Osteocyte (in vitro differentiated cells): Measurements from ENCODE around the gene FYB1. TPM values are rescaled to one million over a fixed set of nuclear protein-coding genes. Genes with fewer than 3 reads are reported as not detected.
"Not testable (repeated sequence)": the region's sequence is repeated elsewhere in the genome, so short reads cannot be mapped to it uniquely, and the experiment has no call there.

Source experiments
- DNase-seq: peaks from one replicate; pipeline ENCODE4 v3.0.0; 2021; ENCODE audit warnings: mixed read lengths; ENCODE audit not compliant: unreplicated experiment; ENCODE audit errors: extremely low spot score
- H3K27ac Mint-ChIP-seq: one replicate; pipeline ENCODE4 v1.8.0; 2021; ENCODE audit warnings: mild to moderate bottlenecking, mixed read lengths; ENCODE audit not compliant: unreplicated experiment
- H3K27me3 Mint-ChIP-seq: one replicate; pipeline ENCODE4 v1.8.0; 2021; ENCODE audit warnings: mixed read lengths; ENCODE audit not compliant: unreplicated experiment
- H3K36me3 Mint-ChIP-seq: one replicate; pipeline ENCODE4 v1.8.0; 2021; ENCODE audit warnings: mixed read lengths; ENCODE audit not compliant: unreplicated experiment
- H3K4me1 Mint-ChIP-seq: one replicate; pipeline ENCODE4 v1.8.0; 2021; ENCODE audit warnings: mixed read lengths; ENCODE audit not compliant: unreplicated experiment
- H3K4me3 Mint-ChIP-seq: one replicate; pipeline ENCODE4 v1.8.0; 2021; ENCODE audit warnings: mild to moderate bottlenecking, moderate library complexity, mixed read lengths; ENCODE audit not compliant: unreplicated experiment
- H3K9me3 Mint-ChIP-seq: one replicate; pipeline ENCODE4 v1.8.0; 2021; ENCODE audit warnings: mixed read lengths; ENCODE audit not compliant: unreplicated experiment
- total RNA-seq: library from RNA; stranded (reverse); gene quantifications from 2 replicates; pipeline ENCODE4 v1.2.1, GENCODE V29; 2021
- TF ChIP-seq, protein P1 (sequence below): fragments of 200-600 bp; sonication (generic); IDR thresholded peaks from 2 replicates; pipeline ENCODE4 v1.5.0; 2021; ENCODE audit warnings: antibody characterized with exemption, mild to moderate bottlenecking, moderate library complexity

Gene FYB1
- total RNA-seq, 1 donor from 2014 or later = not detected

DNA sequence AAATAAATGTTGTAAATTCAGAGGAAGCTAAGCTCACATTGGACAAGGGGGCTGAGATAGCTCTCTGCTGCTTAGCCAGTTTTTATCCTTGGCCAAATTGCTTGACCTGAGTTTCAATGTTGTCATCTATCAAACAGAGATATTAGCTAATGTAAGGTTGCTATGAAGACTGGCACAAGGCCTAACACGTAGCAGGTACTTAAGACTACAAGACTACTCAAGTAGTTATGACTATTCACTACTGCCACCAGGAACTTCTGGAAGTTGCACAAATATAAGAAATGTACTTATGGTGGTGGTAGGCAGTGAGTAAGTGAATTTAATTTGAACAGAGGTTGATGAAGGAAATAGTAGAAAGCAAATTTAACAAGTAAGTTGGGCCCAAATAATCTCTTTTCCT lies 17.4 kb upstream of the FYB1 start:
- Mint-ChIP-seq H3K4me3 (no peak overlapping the region), H3K27ac (no peak overlapping the region), H3K36me3 (no peaks in the 10 kb centered on the region), H3K27me3 (peaks cover 52% of the 10 kb centered on the region), H3K4me1 (no peaks in the 10 kb centered on the region), H3K9me3 (peaks cover 15% of the 10 kb centered on the region)
- TF ChIP-seq, protein P1, sequence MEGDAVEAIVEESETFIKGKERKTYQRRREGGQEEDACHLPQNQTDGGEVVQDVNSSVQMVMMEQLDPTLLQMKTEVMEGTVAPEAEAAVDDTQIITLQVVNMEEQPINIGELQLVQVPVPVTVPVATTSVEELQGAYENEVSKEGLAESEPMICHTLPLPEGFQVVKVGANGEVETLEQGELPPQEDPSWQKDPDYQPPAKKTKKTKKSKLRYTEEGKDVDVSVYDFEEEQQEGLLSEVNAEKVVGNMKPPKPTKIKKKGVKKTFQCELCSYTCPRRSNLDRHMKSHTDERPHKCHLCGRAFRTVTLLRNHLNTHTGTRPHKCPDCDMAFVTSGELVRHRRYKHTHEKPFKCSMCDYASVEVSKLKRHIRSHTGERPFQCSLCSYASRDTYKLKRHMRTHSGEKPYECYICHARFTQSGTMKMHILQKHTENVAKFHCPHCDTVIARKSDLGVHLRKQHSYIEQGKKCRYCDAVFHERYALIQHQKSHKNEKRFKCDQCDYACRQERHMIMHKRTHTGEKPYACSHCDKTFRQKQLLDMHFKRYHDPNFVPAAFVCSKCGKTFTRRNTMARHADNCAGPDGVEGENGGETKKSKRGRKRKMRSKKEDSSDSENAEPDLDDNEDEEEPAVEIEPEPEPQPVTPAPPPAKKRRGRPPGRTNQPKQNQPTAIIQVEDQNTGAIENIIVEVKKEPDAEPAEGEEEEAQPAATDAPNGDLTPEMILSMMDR = no peak
- no peak for DNase-seq

DNA sequence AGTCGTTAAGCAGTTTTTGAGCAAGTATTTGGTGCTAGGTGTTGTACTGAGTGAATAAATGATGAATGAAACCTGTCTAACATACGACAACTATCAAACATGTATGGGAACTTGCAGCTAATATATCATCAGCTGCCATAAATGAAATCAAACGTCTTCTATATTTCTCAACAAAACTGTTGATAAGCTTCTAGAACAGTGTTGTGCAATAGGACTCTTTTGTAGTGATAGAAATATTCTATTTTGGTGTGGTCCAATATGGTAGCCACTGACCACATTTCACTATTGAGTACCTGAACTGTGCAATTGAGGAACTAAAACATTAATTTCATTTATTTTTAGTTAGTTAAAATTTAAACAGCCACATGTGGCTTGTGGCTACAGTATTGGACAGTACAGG lies 16.3 kb upstream of the FYB1 start:
- H3K27me3 Mint-ChIP-seq = peaks cover 50% of the 10 kb centered on the region
- H3K27ac Mint-ChIP-seq = no peak overlapping the region
- no peaks in the 10 kb centered on the region for H3K36me3 Mint-ChIP-seq
- H3K4me1 Mint-ChIP-seq = no peaks in the 10 kb centered on the region
- TF ChIP-seq, protein P1 = no peak
- DNase-seq = no peak
- peaks cover 13% of the 10 kb centered on the region for H3K9me3 Mint-ChIP-seq
- no peak overlapping the region for H3K4me3 Mint-ChIP-seq

DNA sequence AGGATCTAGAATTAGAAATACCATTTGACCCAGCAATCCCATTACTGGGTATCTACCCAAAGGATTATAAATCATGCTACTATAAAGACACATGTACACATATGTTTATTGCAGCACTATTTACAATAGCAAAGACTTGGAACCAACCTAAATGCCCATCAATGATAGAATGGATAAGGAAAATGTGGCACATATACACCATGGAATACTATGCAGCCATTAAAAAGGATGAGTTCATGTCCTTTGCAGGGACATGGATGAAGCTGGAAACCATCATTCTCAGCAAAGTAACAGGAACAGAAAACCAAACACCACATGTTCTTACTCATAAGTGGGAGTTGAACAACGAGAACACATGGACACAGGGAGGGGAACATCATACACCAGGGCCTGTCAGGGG lies 15.1 kb upstream of the FYB1 start:
- not testable (repeated sequence) for H3K36me3 Mint-ChIP-seq, H3K27ac Mint-ChIP-seq

DNA sequence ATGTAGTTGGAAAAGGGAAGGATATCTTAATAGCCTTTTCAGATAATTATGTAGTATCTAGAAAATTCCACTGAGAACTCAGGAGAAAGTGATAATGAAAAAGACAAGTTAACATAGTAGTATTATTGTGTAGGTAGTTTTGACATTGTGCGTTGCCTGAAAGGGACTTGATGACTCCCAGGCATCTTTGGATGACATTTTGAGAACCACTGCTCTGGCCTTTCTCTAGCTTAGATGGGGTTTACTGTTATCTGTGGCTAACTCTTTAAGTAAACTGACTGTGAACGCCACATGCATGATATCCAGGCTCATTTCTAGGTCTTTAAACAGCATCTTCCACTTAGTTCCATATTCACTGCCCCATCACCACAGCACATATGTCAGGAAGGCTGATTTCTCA lies 14.4 kb upstream of the FYB1 start:
- H3K36me3 Mint-ChIP-seq = no peaks in the 10 kb centered on the region
- H3K4me1 Mint-ChIP-seq = no peaks in the 10 kb centered on the region
- TF ChIP-seq, protein P1 = no peak
- no peak overlapping the region for H3K27ac Mint-ChIP-seq
- H3K9me3 Mint-ChIP-seq = no peaks in the 10 kb centered on the region
- no peak for DNase-seq
- H3K27me3 Mint-ChIP-seq = peaks cover 35% of the 10 kb centered on the region
- no peak overlapping the region for H3K4me3 Mint-ChIP-seq

More for the DNA sequence above, 15.1 kb upstream of the FYB1 start:
- DNase-seq, H3K4me3 Mint-ChIP-seq, H3K4me1 Mint-ChIP-seq, H3K9me3 Mint-ChIP-seq: not testable (repeated sequence)
- H3K27me3 Mint-ChIP-seq = peaks cover 42% of the 10 kb centered on the region

DNA sequence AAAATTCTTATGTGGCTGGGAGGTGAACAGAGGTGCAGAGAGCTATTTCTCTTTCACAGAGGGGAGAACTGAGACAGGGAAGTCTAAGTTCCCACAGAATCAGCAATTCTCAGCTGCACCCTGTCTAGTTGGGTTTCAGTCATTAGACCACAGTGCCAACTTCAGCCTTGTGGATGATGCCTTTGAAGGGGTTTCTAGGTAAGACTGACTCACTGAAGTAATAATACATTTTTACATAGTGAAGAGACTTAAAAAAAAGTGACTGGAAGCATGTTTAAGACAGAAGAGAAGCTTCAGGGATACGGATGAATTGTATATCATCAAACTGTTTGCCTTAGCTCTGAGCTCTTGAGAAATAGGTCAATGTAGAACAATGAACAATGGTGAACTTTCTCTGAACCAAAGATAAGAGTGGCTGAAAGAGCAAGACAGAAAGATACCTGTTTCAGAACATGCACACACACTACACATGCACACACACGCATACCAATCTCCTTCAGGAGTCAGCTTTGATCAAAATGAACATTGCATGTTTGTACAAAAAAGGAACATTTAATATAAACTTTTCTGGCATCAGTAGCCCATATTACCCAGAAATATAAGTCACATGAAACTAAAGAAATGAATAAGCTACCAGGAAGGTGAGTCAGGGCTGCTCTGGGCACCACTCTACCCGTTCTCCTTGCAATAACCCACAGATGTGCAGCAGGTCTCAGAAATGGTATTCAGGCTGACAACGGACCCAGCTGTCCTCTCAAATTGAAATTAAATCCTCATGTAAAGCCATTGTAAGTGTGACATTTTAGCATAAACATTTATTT lies 12.6 kb upstream of the FYB1 start:
- H3K4me3 Mint-ChIP-seq = no peak overlapping the region
- no peaks in the 10 kb centered on the region for H3K36me3 Mint-ChIP-seq
- H3K9me3 Mint-ChIP-seq = no peaks in the 10 kb centered on the region
- no peak for DNase-seq
- no peak overlapping the region for H3K27ac Mint-ChIP-seq
- no peaks in the 10 kb centered on the region for H3K4me1 Mint-ChIP-seq
- peaks cover 19% of the 10 kb centered on the region for H3K27me3 Mint-ChIP-seq
- TF ChIP-seq, protein P1 = no peak
